HCT116 (cell line): ENCODE measurements around the gene NLE1. TPM values are rescaled to one million over a fixed set of nuclear protein-coding genes. Genes with fewer than 3 reads are reported as not detected.

ENCODE experiments used
- ATAC-seq: fragments of 200-7000 bp; cut with Tn5 transposase; 2 replicates; pipeline ENCODE4 v1.9.1; 2020; ENCODE audit warnings: mild to moderate bottlenecking, moderate library complexity
- BruUV-seq: library from RNA; stranded (reverse); fragments of 400-500 nt; replicated peaks from 2 replicates; lab custom pipeline; 2021; lab: Mats Ljungman, UMichigan
- CTCF ChIA-PET: fragments of 300-600 bp; sonication (Branson Sonifier 250); formaldehyde crosslinking; loops from one replicate; lab custom pipeline; 2021; ENCODE audit warnings: antibody characterized with exemption; lab: Charles Lee
- POLR2A ChIA-PET: fragments of 300-600, 350-600 bp; sonication (Branson Sonifier 250); formaldehyde crosslinking; loops from one replicate; lab custom pipeline; 2021; ENCODE audit warnings: antibody characterized with exemption; lab: Charles Lee
- RAD21 ChIA-PET, 2 experiments: fragments of 300-600 bp; sonication (Branson Sonifier 250); formaldehyde crosslinking; loops; one replicate each; lab custom pipeline; 2023; ENCODE audit warnings: low total read pairs in 2 of 2; ENCODE audit not compliant: uncharacterized antibody in 2 of 2, unreplicated experiment in 2 of 2, low non-redundant PET in 1 of 2; lab: Charles Lee
- DNase-seq: peaks from one replicate; pipeline ENCODE4 v3.0.0-alpha.2; 2010; ENCODE audit warnings: low read depth, low spot score
- H2AFZ ChIP-seq: fragments of 200-600 bp; shearing (Covaris generic), sonication (generic); 2 replicates; pipeline ENCODE4 v1.6.1; 2017; ENCODE audit warnings: low read depth, mixed run types, mixed read lengths, antibody characterized with exemption, low read length; ENCODE audit not compliant: poor library complexity, severe bottlenecking
- H3K27ac ChIP-seq: 2 replicates; pipeline ENCODE4 v1.5.1; 2012; ENCODE audit warnings: low read depth, low read length
- H3K27me3 ChIP-seq: fragments of 200-600 bp; sonication (generic); 2 replicates; pipeline ENCODE4 v1.6.1; 2016; ENCODE audit warnings: mixed run types, low read length, mixed read lengths; ENCODE audit not compliant: insufficient read depth
- H3K36me3 ChIP-seq, 2 experiments: fragments of 200-500 bp in 1 of 2; fragments of 200-600 bp in 1 of 2; sonication (Bioruptor generic) in 1 of 2; sonication (generic) in 1 of 2; 2 replicates each; pipeline versions ENCODE4 v1.5.1 to v1.6.1; 2014 to 2016; ENCODE audit warnings: low read length in 2 of 2, inconsistent platforms in 1 of 2, mixed read lengths in 1 of 2, mixed run types in 1 of 2; ENCODE audit not compliant: insufficient read depth in 2 of 2, control insufficient read depth in 1 of 2
- H3K4me1 ChIP-seq, 2 experiments: fragments of 200-600 bp in 1 of 2; sonication (generic) in 1 of 2; 2 replicates each; pipeline versions ENCODE4 v1.5.1 to v1.6.1; 2012 to 2017; ENCODE audit warnings: low read length in 2 of 2, inconsistent platforms in 1 of 2, mild to moderate bottlenecking in 1 of 2, mixed read lengths in 1 of 2, mixed run types in 1 of 2, moderate library complexity in 1 of 2; ENCODE audit not compliant: insufficient read depth in 2 of 2, control insufficient read depth in 1 of 2
- H3K4me2 ChIP-seq: fragments of 200-600 bp; sonication (generic); 2 replicates; pipeline ENCODE4 v1.6.1; 2017; ENCODE audit warnings: mixed run types, low read length, mixed read lengths
- H3K4me3 ChIP-seq, 2 experiments: fragments of 200-600 bp in 1 of 2; sonication (generic) in 1 of 2; replicated peaks in 1 of 2; 2 replicates each; pipeline ENCODE4 v1.5.1; 2011 to 2016; ENCODE audit warnings: low read length in 2 of 2, control low read depth in 1 of 2, low read depth in 1 of 2, mild to moderate bottlenecking in 1 of 2, mixed read lengths in 1 of 2, mixed run types in 1 of 2
- H3K79me2 ChIP-seq: fragments of 200-600 bp; sonication (generic); 2 replicates; pipeline ENCODE4 v1.6.1; 2017; ENCODE audit warnings: mild to moderate bottlenecking, mixed run types, low read length, moderate library complexity, mixed read lengths; ENCODE audit not compliant: insufficient read depth
- H3K9ac ChIP-seq: fragments of 200-600 bp; sonication (generic); 2 replicates; pipeline ENCODE4 v1.6.1; 2016; ENCODE audit warnings: low read length, mixed read lengths
- H3K9me2 ChIP-seq: fragments of 200-600 bp; sonication (generic), shearing (Covaris generic); 2 replicates; pipeline ENCODE4 v1.6.1; 2017; ENCODE audit warnings: mixed run types, mild to moderate bottlenecking, moderate library complexity; ENCODE audit not compliant: insufficient read depth
- H3K9me3 ChIP-seq, 2 experiments: fragments of 200-500 bp in 1 of 2; fragments of 200-600 bp in 1 of 2; sonication (Bioruptor generic) in 1 of 2; sonication (generic) in 1 of 2; 2 replicates each; pipeline ENCODE4 v1.6.1; 2014 to 2017; ENCODE audit warnings: low read length in 2 of 2, mixed read lengths in 2 of 2, inconsistent platforms in 1 of 2, low read depth in 1 of 2, mild to moderate bottlenecking in 1 of 2, mixed run types in 1 of 2, moderate library complexity in 1 of 2; ENCODE audit not compliant: control insufficient read depth in 1 of 2, insufficient read depth in 1 of 2
- H4K20me1 ChIP-seq: fragments of 200-600 bp; sonication (generic), shearing (Covaris generic); 2 replicates; pipeline ENCODE4 v1.6.1; 2017; ENCODE audit warnings: mixed run types, mild to moderate bottlenecking, moderate library complexity; ENCODE audit not compliant: insufficient read depth
- CBX3 ChIP-seq: IDR thresholded peaks from 2 replicates; pipeline ENCODE4 v1.6.1; 2012; ENCODE audit warnings: low read depth
- ELF1 ChIP-seq: IDR thresholded peaks from 2 replicates; pipeline ENCODE4 v1.6.1; 2012; ENCODE audit warnings: low read depth, borderline replicate concordance
- EZH2 ChIP-seq: fragments of 200-600 bp; sonication (generic); IDR thresholded peaks from 2 replicates; pipeline ENCODE4 v1.6.1; 2017; ENCODE audit warnings: antibody characterized with exemption, mixed run types
- EZH2phosphoT487 ChIP-seq: fragments of 200-600 bp; IDR thresholded peaks from 2 replicates; pipeline ENCODE4 v1.6.1; 2018; ENCODE audit warnings: antibody characterized with exemption, borderline replicate concordance
- FOSL1 ChIP-seq: IDR thresholded peaks from 2 replicates; pipeline ENCODE4 v1.6.1; 2012; ENCODE audit warnings: low read depth
- JUND ChIP-seq: IDR thresholded peaks from 2 replicates; pipeline ENCODE4 v1.6.1; 2012
- POLR2AphosphoS5 ChIP-seq: IDR thresholded peaks from 2 replicates; pipeline ENCODE4 v1.6.1; 2011; ENCODE audit warnings: mild to moderate bottlenecking, low read depth, low read length, moderate library complexity
- RAD21 ChIP-seq: IDR thresholded peaks from 2 replicates; pipeline ENCODE4 v1.6.1; 2012; ENCODE audit warnings: low read depth, mild to moderate bottlenecking
- SIN3A ChIP-seq: IDR thresholded peaks from 2 replicates; pipeline ENCODE4 v1.6.1; 2012; ENCODE audit warnings: low read depth
- SP1 ChIP-seq: IDR thresholded peaks from 2 replicates; pipeline ENCODE4 v1.6.1; 2012; ENCODE audit warnings: low read depth
- SRF ChIP-seq: IDR thresholded peaks from 2 replicates; pipeline ENCODE4 v1.6.1; 2012; ENCODE audit warnings: low read depth
- YY1 ChIP-seq: IDR thresholded peaks from 2 replicates; pipeline ENCODE4 v1.6.1; 2011; ENCODE audit warnings: low read length, low read depth, moderate library complexity, mild to moderate bottlenecking; ENCODE audit not compliant: insufficient replicate concordance; ENCODE audit errors: extremely low read depth
- ZFX ChIP-seq: fragments of 450-650 bp; IDR thresholded peaks from 2 replicates; pipeline ENCODE4 v1.6.1; 2017
- intact Hi-C: fragments of 100-400 bp; cut with micrococcal nuclease; formaldehyde crosslinking; loops from 2 replicates; pipeline ENCODE4 v1.10.0; 2022
- total RNA-seq: library from RNA; stranded (reverse); gene quantifications from one replicate; pipeline ENCODE4 v1.2.1, GENCODE V29; 2021; ENCODE audit not compliant: unreplicated experiment
- TF ChIP-seq, protein P1 (sequence below): IDR thresholded peaks from 2 replicates; pipeline ENCODE4 v1.6.1; 2012; ENCODE audit warnings: low read depth
- TF ChIP-seq, protein P2 (sequence below): IDR thresholded peaks from 2 replicates; pipeline ENCODE4 v1.6.1; 2012
- TF ChIP-seq, protein P3 (sequence below), 3 experiments: fragments of 200-600 bp in 1 of 3; sonication (generic) in 1 of 3; IDR thresholded peaks in 2 of 3; conservative IDR thresholded peaks in 1 of 3; 2 replicates each; pipeline ENCODE4 v1.5.1; 2012 to 2017; ENCODE audit warnings: low read depth in 2 of 3, low read length in 2 of 3, antibody characterized with exemption in 1 of 3, borderline replicate concordance in 1 of 3, control low read depth in 1 of 3, mild to moderate bottlenecking in 1 of 3, mixed read lengths in 1 of 3, mixed run types in 1 of 3, moderate library complexity in 1 of 3; ENCODE audit not compliant: insufficient read depth in 1 of 3
- TF ChIP-seq, protein P4 (sequence below): IDR thresholded peaks from 2 replicates; pipeline ENCODE4 v1.6.1; 2012

Gene NLE1
- total RNA-seq, 1 experiment from 2014 or later, result 55.5 TPM

DNA sequence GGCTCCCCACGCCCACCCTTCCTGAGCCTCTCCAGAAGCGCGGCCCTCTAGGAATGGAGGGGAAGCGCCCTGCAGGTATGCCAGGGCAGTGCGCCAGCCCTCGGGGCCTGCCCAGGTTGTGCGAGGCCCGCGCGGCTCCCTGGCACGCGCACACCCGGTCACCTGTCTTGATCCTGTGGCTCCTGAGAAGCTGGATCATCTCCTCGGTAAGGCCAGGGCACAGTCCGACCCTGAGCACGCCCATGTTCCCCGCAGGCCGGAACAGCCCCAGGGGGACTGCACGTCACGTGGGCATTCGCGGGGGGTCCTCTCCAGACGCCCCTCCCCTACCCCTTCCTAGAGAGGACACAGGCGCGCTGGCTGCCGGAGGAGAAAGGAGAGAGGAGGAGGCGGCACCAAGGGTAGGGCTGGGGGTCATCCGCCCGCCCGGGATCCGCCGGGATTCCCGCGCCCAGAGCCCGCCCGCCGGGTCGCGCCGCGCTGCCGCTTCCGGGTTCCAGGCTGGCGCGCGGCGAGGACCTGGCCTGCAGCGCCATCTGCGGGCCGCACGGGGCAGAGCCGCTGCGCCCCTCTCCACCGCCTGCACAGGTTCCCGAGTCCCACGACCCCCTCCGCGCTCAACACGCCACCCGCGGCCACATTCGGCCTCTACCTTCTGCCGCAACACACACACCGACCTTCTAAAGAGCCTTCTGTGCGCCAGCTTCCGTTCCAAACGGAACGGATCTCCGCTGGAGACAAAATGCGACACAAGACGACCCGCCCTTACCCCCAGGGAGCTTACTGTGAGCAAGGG is 22.5 kb downstream of the NLE1 start, which contains the start of gene RAD51D:
TSS of gene RAD51D (minus strand) at position 491 of the 796 bp plus-strand sequence. CDS start at position 244, 247 bp downstream.
- ChIA-PET CTCF (interaction anchor here (0.7 to 3.3 kb wide), 9 partner anchors 30 to 699 kb away, joined by 3 to 13 read pairs (median 4); partner anchors contain the start of gene SLFN12L), RAD21 (interaction anchor here in 1 of 2 experiments (1.3 kb wide), 1 partner anchor 121 kb away, joined by 3 read pairs; no protein-coding TSS in a partner anchor), POLR2A (no interaction called here)
- no peaks in the 10 kb centered on the region for H3K36me3 ChIP-seq
- peak within 1 kb of the TSS; percentile 46 for H2AFZ ChIP-seq
- H3K27ac ChIP-seq, result peak within 1 kb of the TSS; percentile 78
- no peaks in the 10 kb centered on the region for H3K9me2 ChIP-seq
- peak within 1 kb of the TSS; percentile 70 to 72 for H3K4me3 ChIP-seq
- TF ChIP-seq SP1 (no peak), EZH2phosphoT487 (no peak), FOSL1 (no peak), POLR2AphosphoS5 (peak; percentile 35), SIN3A (no peak), RAD21 (peak; percentile 82), YY1 (no peak), ELF1 (peak; percentile 89), ZFX (peak; percentile 88), CBX3 (no peak; the same call in 1 of the 2 replicates), SRF (no peak), JUND (no peak), EZH2 (no peak)
- TF ChIP-seq, protein P1, sequence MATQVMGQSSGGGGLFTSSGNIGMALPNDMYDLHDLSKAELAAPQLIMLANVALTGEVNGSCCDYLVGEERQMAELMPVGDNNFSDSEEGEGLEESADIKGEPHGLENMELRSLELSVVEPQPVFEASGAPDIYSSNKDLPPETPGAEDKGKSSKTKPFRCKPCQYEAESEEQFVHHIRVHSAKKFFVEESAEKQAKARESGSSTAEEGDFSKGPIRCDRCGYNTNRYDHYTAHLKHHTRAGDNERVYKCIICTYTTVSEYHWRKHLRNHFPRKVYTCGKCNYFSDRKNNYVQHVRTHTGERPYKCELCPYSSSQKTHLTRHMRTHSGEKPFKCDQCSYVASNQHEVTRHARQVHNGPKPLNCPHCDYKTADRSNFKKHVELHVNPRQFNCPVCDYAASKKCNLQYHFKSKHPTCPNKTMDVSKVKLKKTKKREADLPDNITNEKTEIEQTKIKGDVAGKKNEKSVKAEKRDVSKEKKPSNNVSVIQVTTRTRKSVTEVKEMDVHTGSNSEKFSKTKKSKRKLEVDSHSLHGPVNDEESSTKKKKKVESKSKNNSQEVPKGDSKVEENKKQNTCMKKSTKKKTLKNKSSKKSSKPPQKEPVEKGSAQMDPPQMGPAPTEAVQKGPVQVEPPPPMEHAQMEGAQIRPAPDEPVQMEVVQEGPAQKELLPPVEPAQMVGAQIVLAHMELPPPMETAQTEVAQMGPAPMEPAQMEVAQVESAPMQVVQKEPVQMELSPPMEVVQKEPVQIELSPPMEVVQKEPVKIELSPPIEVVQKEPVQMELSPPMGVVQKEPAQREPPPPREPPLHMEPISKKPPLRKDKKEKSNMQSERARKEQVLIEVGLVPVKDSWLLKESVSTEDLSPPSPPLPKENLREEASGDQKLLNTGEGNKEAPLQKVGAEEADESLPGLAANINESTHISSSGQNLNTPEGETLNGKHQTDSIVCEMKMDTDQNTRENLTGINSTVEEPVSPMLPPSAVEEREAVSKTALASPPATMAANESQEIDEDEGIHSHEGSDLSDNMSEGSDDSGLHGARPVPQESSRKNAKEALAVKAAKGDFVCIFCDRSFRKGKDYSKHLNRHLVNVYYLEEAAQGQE, result no peak
- TF ChIP-seq, protein P2, sequence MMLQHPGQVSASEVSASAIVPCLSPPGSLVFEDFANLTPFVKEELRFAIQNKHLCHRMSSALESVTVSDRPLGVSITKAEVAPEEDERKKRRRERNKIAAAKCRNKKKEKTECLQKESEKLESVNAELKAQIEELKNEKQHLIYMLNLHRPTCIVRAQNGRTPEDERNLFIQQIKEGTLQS, result no peak
- TF ChIP-seq, protein P3, sequence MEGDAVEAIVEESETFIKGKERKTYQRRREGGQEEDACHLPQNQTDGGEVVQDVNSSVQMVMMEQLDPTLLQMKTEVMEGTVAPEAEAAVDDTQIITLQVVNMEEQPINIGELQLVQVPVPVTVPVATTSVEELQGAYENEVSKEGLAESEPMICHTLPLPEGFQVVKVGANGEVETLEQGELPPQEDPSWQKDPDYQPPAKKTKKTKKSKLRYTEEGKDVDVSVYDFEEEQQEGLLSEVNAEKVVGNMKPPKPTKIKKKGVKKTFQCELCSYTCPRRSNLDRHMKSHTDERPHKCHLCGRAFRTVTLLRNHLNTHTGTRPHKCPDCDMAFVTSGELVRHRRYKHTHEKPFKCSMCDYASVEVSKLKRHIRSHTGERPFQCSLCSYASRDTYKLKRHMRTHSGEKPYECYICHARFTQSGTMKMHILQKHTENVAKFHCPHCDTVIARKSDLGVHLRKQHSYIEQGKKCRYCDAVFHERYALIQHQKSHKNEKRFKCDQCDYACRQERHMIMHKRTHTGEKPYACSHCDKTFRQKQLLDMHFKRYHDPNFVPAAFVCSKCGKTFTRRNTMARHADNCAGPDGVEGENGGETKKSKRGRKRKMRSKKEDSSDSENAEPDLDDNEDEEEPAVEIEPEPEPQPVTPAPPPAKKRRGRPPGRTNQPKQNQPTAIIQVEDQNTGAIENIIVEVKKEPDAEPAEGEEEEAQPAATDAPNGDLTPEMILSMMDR (IDR thresholded peaks at IDR 0.05 in 2 of 3, conservative IDR thresholded peaks at IDR 0.05 in 1 of 3; ENCODE audit: borderline replicate concordance in 1 of 3, insufficient read depth in 1 of 3, low read depth in 2 of 3, low read length in 2 of 3), result peak; percentile 58 to 88 (median 84); a peak in 5 of 6 replicates
- TF ChIP-seq, protein P4, sequence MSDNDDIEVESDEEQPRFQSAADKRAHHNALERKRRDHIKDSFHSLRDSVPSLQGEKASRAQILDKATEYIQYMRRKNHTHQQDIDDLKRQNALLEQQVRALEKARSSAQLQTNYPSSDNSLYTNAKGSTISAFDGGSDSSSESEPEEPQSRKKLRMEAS, result peak; percentile 85
- H3K9ac ChIP-seq, result peak within 1 kb of the TSS; percentile 81
- peak; percentile 87 for ATAC-seq
- H4K20me1 ChIP-seq, result no peaks in the 10 kb centered on the region
- intact Hi-C loops, result loop anchor here (2.0 to 5.0 kb wide), 3 partner anchors 137 to 699 kb away; partner anchors contain the start of gene LIG3
- peak; percentile 48 for DNase-seq
- H3K9me3 ChIP-seq, result no peaks in the 10 kb centered on the region
- H3K27me3 ChIP-seq, result no peaks in the 10 kb centered on the region
- peaks cover under 1% of the 10 kb centered on the region; the same call in 1 of the 2 replicates for H3K79me2 ChIP-seq
- peaks cover 5 to 23% of the 10 kb centered on the region in 2 experiments; a peak in 3 of 4 replicates for H3K4me1 ChIP-seq
- BruUV-seq, result no TSS peak
- peak within 1 kb of the TSS; percentile 94 for H3K4me2 ChIP-seq
